MM.1S (cell line): ENCODE measurements around the gene NDP.

Experiments
- DNase-seq: peaks from one replicate; pipeline ENCODE4 v3.0.0-alpha.2; 2015
- H2AFZ ChIP-seq: fragments of 300-600 bp; sonication (generic); 2 replicates; pipeline ENCODE4 v1.6.0; 2016; ENCODE audit warnings: antibody characterized with exemption, low read length
- H3F3A ChIP-seq: fragments of 300-600 bp; sonication (generic); 2 replicates; pipeline ENCODE4 v1.6.1; 2016; ENCODE audit warnings: mild to moderate bottlenecking, antibody characterized with exemption, low read length, moderate library complexity, mixed read lengths; ENCODE audit not compliant: insufficient read depth
- H3K27ac ChIP-seq: fragments of 300-600 bp; sonication (generic); 2 replicates; pipeline ENCODE4 v1.5.1; 2016; ENCODE audit warnings: mild to moderate bottlenecking, low read length
- H3K27me3 ChIP-seq: fragments of 300-600 bp; sonication (generic); replicated peaks from 2 replicates; pipeline ENCODE4 v1.6.0; 2016; ENCODE audit warnings: low read length; ENCODE audit not compliant: insufficient read depth
- H3K36me3 ChIP-seq: fragments of 300-600 bp; sonication (generic); replicated peaks from 2 replicates; pipeline ENCODE4 v1.6.1; 2016; ENCODE audit warnings: mild to moderate bottlenecking, low read length, mixed read lengths; ENCODE audit not compliant: insufficient read depth
- H3K4me1 ChIP-seq: fragments of 300-600 bp; sonication (generic); 2 replicates; pipeline ENCODE4 v1.6.1; 2016; ENCODE audit warnings: low read length, mixed read lengths
- H3K4me2 ChIP-seq: fragments of 300-600 bp; sonication (generic); 2 replicates; pipeline ENCODE4 v1.6.0; 2016; ENCODE audit warnings: low read depth, low read length
- H3K4me3 ChIP-seq: fragments of 300-600 bp; sonication (generic); 2 replicates; pipeline ENCODE4 v1.5.1; 2016; ENCODE audit warnings: low read length, mixed read lengths
- H3K79me2 ChIP-seq: fragments of 300-600 bp; sonication (generic); 2 replicates; pipeline ENCODE4 v1.6.1; 2016; ENCODE audit warnings: mixed run types, low read length, mixed read lengths
- H3K9ac ChIP-seq: fragments of 300-600 bp; sonication (generic); 2 replicates; pipeline ENCODE4 v1.6.1; 2016; ENCODE audit warnings: low read length, mixed read lengths
- H3K9me2 ChIP-seq: fragments of 300-600 bp; sonication (generic); replicated peaks from 2 replicates; pipeline ENCODE4 v1.6.1; 2016; ENCODE audit warnings: mild to moderate bottlenecking, low read length, mixed read lengths; ENCODE audit not compliant: insufficient read depth
- H3K9me3 ChIP-seq: fragments of 300-600 bp; sonication (generic); replicated peaks from 2 replicates; pipeline ENCODE4 v1.6.1; 2016; ENCODE audit warnings: mild to moderate bottlenecking, low read length, mixed read lengths; ENCODE audit not compliant: insufficient read depth
- H4K20me1 ChIP-seq: fragments of 300-600 bp; sonication (generic); 2 replicates; pipeline ENCODE4 v1.6.1; 2016; ENCODE audit warnings: mild to moderate bottlenecking, low read length, moderate library complexity, mixed read lengths; ENCODE audit not compliant: insufficient read depth
- EZH2 ChIP-seq: fragments of 300-600 bp; sonication (generic); optimal IDR thresholded peaks from 2 replicates; pipeline ENCODE3; 2017; ENCODE audit warnings: low read depth, mild to moderate bottlenecking, antibody characterized with exemption, low read length, mixed read lengths
- EZH2phosphoT487 ChIP-seq: fragments of 300-600 bp; sonication (generic); IDR thresholded peaks from 2 replicates; pipeline ENCODE4 v1.6.1; 2018; ENCODE audit warnings: antibody characterized with exemption, low read length
- TF ChIP-seq, protein P1 (sequence below): fragments of 300-600 bp; sonication (generic); IDR thresholded peaks from 2 replicates; pipeline ENCODE4 v1.5.1; 2016; ENCODE audit warnings: antibody characterized with exemption, low read length, mixed read lengths

The NDP gene

DNA sequence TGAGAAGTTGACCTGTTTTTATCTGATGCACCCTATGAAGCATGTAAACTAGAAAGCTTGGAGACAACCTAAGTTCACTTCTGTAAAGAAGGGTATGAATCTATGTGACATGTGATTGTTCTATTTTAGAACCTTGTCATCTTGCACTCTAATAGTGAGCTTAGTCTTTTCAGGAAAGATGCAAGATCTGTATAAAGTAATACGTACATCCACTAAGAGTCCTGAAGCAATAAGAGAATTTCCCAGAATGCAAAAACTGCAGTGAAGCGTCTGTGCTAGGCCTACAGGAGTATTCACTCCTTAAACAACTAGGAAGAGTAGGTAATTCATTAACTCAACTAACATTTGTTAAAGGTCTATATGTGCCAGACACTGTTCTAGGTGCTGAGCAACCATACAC, 23.3 kb upstream of the NDP start:
- no peak for DNase-seq
- no peak for TF ChIP-seq EZH2
- no peak for TF ChIP-seq EZH2phosphoT487
- TF ChIP-seq, protein P1, sequence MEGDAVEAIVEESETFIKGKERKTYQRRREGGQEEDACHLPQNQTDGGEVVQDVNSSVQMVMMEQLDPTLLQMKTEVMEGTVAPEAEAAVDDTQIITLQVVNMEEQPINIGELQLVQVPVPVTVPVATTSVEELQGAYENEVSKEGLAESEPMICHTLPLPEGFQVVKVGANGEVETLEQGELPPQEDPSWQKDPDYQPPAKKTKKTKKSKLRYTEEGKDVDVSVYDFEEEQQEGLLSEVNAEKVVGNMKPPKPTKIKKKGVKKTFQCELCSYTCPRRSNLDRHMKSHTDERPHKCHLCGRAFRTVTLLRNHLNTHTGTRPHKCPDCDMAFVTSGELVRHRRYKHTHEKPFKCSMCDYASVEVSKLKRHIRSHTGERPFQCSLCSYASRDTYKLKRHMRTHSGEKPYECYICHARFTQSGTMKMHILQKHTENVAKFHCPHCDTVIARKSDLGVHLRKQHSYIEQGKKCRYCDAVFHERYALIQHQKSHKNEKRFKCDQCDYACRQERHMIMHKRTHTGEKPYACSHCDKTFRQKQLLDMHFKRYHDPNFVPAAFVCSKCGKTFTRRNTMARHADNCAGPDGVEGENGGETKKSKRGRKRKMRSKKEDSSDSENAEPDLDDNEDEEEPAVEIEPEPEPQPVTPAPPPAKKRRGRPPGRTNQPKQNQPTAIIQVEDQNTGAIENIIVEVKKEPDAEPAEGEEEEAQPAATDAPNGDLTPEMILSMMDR = no peak
- H3F3A ChIP-seq = no peaks in the 10 kb centered on the region
- H4K20me1 ChIP-seq = no peaks in the 10 kb centered on the region
- H3K9me2 ChIP-seq = no peaks in the 10 kb centered on the region
- no peak overlapping the region for H3K27ac ChIP-seq
- no peaks in the 10 kb centered on the region for H3K4me1 ChIP-seq
- no peaks in the 10 kb centered on the region for H3K36me3 ChIP-seq
- no peak overlapping the region for H3K9ac ChIP-seq
- no peaks in the 10 kb centered on the region for H3K9me3 ChIP-seq
- no peaks in the 10 kb centered on the region for H3K79me2 ChIP-seq
- H3K27me3 ChIP-seq = no peaks in the 10 kb centered on the region
- no peak overlapping the region for H3K4me3 ChIP-seq
- H3K4me2 ChIP-seq = no peak overlapping the region
- no peak overlapping the region for H2AFZ ChIP-seq

DNA sequence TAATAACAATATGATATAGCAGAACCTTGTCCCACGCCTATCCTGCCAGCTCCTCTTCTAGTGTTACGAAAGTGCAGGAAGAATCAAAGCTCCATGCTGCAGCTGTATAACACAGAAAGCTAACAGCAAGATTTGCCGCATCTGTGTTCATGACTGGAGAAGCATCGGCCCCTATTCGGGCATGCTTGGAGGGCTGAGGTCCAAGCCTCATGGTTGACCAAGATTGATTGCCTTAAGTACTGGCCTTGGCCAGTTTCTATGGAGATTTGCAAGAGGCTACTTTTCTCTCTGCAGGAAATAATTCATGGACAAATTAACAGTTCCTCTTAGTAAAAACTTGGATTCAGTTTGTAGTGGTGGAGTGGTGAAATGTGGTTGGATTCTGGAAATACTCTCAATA, 12.9 kb upstream of the NDP start:
- H3K27me3 ChIP-seq = no peaks in the 10 kb centered on the region
- no peaks in the 10 kb centered on the region for H3K79me2 ChIP-seq
- H4K20me1 ChIP-seq = no peaks in the 10 kb centered on the region
- TF ChIP-seq EZH2 (no peak), EZH2phosphoT487 (no peak)
- TF ChIP-seq, protein P1 = no peak
- H3F3A ChIP-seq = no peaks in the 10 kb centered on the region
- H2AFZ ChIP-seq = no peak overlapping the region
- no peaks in the 10 kb centered on the region for H3K36me3 ChIP-seq
- no peaks in the 10 kb centered on the region for H3K9me3 ChIP-seq
- no peak overlapping the region for H3K4me3 ChIP-seq
- no peaks in the 10 kb centered on the region for H3K4me1 ChIP-seq
- H3K9me2 ChIP-seq = no peaks in the 10 kb centered on the region
- H3K9ac ChIP-seq = no peak overlapping the region
- H3K27ac ChIP-seq = no peak overlapping the region
- no peak for DNase-seq
- H3K4me2 ChIP-seq = no peak overlapping the region

DNA sequence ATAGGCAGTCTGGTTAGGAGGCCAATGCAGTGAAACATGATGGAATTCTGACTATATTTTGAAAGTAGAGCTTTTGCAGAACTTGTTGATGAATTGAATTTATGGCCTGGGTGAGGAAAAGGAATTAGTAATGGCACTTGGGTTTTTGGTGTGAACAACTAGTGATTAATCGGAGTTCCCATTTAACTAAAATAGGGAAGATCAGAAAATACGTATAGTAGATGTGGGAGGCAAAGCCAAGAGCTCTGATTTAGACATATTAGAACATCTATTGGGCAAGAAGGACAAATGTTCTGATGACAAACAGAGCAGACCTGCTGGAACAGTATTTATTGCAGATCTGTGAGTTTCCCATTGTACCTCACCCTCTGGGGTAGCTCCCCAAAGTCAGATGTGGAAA, 12.3 kb upstream of the NDP start:
- Histone ChIP-seq H3K4me3 (no peak overlapping the region), H3K36me3 (no peaks in the 10 kb centered on the region), H3K79me2 (no peaks in the 10 kb centered on the region), H3K9ac (no peak overlapping the region), H3K9me2 (no peaks in the 10 kb centered on the region), H3F3A (no peaks in the 10 kb centered on the region), H2AFZ (no peak overlapping the region), H3K9me3 (no peaks in the 10 kb centered on the region), H3K4me1 (no peaks in the 10 kb centered on the region), H4K20me1 (no peaks in the 10 kb centered on the region), H3K27me3 (no peaks in the 10 kb centered on the region), H3K4me2 (no peak overlapping the region), H3K27ac (no peak overlapping the region)
- TF ChIP-seq, protein P1 = no peak
- TF ChIP-seq EZH2 = no peak
- TF ChIP-seq EZH2phosphoT487 = no peak
- no peak for DNase-seq
